NCI-H1105 treated with DMSO at 0.1 percent for 48 hours (cell line): ENCODE data around the gene NOBOX.
"Not testable (repeated sequence)": the region's sequence is repeated elsewhere in the genome, so short reads cannot be mapped to it uniquely, and the experiment has no call there.

ENCODE experiments used
- DNase-seq: peaks from one replicate; lab custom pipeline; 2025; lab: John Stamatoyannopoulos, UW

The NOBOX gene

GRCh38 chr7:144403649-144404061 is at the start of gene NOBOX:
Gene NOBOX, minus strand, starts transcription at chr7:144403693.
- DNase-seq, result no peak

- no peak for DNase-seq
These were observed 48.6 kb upstream of the NOBOX start for GRCh38 chr7:144452064-144452463.

- no peak for DNase-seq
These were observed 42.1 kb upstream of the NOBOX start for GRCh38 chr7:144445590-144445989.

DNA sequence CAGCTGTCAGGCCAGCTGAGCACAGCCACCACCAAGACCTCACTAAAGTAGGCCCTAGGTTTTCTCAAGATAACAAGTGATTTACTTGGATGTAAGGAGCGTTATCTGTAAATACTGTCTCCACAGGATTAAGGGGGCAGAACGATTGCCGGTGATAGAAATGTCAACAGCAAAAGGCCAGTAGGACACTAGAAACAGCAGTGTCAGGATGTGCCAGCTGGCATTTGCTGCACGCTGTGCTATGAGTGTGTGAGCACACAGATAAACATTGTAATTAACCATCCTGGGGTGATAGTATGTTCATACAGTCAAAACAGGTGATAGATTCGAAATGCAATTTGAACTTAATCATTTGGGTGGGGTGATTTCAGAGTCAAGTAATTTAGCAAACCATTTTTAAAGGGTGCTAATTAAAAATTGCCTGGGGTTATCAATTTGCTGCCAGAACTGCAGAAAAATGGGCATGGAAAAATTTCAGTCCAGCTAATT is 36.3 kb upstream of the NOBOX start:
- no peak for DNase-seq

DNA sequence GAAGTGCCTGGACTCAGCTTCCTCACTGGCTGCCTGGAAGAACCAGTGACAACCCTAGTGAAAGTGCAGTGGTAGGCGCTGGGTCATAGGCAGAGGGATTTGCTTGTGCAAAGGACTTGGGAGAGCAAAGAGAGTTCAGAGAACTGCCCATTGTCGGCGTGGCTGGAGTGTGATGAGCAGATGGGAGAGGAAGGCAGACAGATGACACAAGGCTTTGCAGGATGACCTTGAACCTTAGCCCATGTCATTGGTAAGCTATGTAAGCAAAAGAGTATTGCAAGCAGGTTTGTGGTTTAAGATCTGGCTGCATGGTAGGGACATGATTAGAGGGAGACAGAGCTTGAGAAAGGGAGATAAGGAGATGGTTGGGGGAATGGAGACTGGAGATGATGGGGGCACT is 35.3 kb upstream of the NOBOX start:
- DNase-seq, result no peak

DNA sequence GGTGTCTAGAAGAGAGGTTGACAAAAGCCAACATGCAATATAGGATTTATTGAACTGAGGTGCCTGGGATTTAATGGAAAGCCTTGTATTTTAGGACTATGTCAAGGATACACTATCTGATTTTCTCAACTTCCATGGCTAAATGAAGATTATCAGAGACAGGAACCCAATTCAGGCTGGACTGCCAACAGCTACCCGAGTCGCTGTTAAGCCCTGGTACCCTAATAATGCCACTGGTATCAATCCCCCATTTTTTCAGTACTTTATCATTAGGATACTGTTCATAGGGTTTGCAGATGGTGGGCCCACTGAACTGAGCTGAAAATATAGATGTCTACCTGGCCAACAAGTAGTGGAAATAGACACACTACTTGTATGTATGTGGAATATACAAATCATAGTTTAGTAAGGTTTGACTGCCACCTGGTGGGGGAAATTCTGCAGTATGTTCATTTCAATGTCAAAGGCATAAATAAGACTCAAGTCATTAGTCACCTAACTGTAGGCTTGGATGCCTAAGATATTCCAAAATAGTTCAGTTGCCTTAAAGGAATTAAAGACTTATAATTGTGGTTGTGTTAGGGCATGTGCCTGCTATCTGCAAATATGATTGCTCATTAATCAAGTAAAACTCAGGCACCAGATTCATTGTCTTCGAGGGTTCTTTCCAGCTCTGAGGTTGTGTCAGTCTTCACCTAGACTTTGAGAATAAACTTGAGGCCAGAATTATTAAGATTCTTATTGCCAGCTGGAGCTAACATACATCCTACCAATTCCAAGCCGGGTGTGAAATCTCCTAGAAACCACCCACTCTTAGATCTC is 34.1 kb upstream of the NOBOX start:
- peak; percentile 59 for DNase-seq

- DNase-seq, result no peak
These were observed 33.0 kb upstream of the NOBOX start for GRCh38 chr7:144436500-144436899.

DNA sequence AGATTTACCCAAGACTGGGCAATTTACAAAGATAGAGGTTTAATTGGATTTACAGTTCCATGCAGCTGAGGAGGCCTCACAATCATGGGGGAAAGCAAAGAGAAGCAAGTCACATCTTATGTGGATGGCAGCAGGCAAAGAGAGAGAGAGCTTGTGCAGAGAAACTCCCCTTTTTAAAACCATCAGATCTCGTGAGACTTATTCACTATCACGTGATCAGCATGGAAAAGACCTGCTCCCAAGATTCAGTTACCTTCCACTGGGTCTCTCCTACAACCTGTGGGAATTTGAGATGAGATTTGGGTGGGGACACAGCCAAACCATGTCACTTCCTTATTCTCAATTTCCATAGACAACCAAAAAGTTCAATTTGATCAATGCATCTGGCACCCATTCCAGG is 24.9 kb upstream of the NOBOX start:
- no peak for DNase-seq

- DNase-seq, result not testable (repeated sequence)
These were observed 24.0 kb upstream of the NOBOX start for GRCh38 chr7:144427539-144427938.

DNA sequence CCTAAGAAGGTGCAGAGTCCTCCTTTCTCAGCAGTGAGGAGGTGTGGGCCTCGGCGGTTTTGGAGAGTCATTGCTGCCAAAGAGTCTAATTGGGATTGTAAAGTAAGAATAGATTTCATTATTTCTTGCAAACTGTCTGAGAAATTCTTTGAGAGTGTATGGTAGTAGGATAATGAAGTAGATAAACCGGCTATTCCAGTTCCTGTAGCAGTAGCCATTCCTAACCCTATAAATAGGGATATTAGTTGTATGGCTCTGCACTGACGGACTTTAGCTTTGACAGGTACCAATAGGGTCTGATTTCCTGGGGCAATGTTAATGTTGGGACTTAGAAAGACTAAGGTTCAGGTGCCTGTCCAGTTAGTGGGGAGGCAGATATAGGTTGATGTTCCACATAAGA is 15.4 kb upstream of the NOBOX start:
- not testable (repeated sequence) for DNase-seq

DNA sequence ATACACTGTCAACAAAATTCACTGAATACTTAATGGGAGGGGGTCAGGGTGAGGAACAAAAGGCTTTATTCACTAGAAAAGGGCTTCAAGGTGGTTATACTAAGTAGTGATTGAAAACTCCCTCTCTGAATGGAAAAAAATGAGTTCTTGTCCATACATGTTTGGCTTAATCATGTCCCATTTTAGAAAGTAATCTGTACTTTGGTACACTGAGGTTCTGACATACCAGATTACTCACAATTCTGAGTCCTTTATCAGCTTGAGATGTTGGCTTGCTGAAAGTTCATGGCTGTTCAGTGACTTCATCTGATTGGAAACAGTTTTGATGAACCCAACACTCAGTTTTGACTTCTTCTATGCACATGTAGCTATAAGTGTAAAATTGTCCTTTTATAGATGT is 12.8 kb upstream of the NOBOX start:
- DNase-seq, result peak; percentile 16

GRCh38 chr7:144415858-144416257 is 12.4 kb upstream of the NOBOX start:
- no peak for DNase-seq

DNA sequence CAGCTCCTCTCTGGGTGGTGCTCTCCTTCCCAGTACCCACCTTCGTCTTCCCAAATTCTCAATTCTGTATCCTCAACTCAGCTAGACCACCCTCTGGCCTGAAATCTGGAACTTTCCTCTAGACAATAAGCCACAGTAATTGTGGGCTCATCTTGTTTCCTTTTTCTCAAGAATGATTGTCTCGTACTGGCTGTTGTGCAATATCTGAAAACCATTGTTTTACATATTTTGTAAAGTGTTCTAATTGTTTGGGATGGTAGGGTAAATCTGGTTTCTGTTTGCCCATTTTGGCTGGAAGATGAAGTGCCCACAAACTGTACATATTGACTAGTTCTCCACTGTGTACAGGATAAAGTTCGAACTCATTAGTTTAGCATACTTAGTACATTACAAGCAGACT is 11.3 kb upstream of the NOBOX start:
- no peak for DNase-seq

DNA sequence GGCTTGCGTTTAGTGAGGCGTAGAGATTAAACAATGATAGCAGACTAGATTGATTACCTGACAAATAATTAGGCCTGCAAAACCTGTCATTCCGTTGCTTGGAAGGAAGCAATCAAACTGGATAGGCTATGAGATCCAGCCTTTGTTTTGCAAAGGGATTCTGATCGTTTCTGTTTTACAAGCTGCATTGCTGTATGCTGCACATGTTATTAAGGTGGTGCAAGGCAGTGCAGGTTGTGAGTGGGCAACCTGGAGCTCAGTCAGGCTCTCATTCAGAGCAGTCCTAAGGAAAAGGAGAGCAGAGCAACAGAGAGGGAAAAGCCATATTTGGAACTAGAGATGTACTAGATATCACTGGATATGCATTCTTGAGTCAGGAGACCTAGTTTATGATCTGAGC is 6.9 kb upstream of the NOBOX start:
- no peak for DNase-seq

- peak; percentile 30 for DNase-seq
These were observed 4.6 kb upstream of the NOBOX start for GRCh38 chr7:144408121-144408520.

DNA sequence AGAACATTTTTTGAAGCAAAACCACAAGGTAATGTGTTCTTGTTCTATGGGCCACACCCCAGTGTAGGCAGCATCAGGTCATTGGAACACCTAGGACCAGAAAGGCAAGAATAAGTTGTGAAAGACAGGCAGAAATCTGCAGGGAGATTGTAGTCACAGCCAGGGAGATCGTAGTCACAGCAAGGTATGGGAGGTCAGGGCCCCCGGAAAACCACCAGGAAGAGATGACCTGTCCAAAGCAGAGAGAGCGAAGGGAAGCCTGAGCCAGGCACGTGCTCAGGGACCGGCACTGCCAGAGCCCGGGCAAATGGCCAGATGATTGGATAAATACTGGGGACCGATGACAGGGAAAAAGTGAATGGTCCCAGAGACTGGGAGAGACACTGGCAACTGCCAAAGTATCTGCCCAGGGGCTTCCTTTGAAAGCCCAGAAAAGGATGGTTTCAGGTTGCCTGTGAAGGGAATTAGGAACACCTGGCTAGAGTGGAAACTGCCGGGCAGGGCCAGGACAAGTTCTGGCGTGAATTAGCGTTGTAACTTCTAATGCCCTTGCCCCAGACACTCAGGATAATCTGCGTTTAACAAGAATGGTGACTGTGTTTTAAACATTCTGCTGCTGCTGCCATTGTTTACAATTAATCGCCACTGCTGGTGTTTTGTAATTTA is 3.9 kb upstream of the NOBOX start:
- peak; percentile 95 for DNase-seq

DNA sequence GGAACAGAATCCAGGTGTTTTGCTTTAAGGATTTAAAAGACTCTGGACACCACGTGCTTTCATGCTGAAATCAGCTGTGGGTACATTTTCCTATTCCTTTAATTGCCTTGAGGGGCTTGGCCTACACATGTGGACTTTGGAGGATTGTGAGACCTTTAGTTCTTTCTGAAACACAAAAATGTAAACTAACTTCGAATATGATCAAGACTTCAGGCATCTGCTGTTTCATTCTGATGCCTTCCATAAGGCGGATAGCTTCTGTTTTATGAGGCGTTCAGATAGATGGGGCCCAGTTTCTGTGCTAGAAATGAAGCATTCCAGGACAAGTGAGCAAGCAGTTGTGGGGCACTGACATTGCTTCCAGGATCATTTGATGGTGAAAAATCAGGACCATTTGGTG is 1.5 kb upstream of the NOBOX start:
- no peak for DNase-seq

DNA sequence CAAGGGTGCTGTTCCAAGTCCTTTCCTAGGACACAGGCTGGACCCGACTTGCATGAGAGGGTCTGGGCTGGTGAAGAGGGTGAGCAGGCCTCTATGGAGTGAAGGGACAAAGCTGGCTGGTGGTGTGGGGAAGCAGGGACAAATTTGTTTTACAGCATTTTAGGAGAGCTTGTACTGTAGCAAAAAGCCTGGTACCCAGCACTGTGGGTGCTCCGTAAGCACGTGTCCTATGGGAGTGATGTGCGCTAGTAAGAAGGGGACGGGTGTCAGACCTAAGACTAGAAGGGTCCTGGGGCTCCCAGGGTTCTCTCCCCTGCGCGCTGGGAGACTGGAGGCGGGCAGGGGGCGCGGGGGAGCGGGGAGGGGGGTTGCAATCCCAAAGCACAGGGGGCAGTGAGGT is 391 bp downstream of the NOBOX start:
- DNase-seq, result no peak

- no peak for DNase-seq
These were observed 2.0 kb downstream of the NOBOX start for GRCh38 chr7:144401490-144401889.

DNA sequence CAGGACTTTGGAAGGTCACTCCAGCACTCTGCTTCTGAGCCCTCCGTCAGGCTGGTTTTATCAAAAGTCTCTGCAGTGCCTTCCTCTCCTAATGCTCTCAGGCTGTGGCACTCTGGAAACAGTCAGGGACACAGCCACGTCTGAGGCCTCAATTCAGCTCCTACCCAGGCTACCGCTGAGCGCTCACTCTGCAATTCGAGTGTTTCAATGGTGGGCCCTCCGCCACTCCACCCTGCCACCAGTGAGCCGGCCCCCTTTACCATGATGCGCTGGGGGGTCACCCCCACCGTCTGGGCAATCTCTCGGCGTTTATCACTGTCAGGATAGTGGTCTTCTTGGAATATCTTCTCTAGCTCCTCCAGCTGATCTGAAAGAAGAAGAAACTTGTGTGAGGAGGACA is 3.5 kb downstream of the NOBOX start:
- no peak for DNase-seq

GRCh38 chr7:144398911-144399310 is 4.6 kb downstream of the NOBOX start:
- DNase-seq, result no peak

- DNase-seq, result no peak
These were observed 5.2 kb downstream of the NOBOX start for GRCh38 chr7:144398291-144398690.

GRCh38 chr7:144397086-144397485 is 6.4 kb downstream of the NOBOX start:
- DNase-seq, result no peak
